ENCODE results near the gene CLSTN1. TPM values are rescaled to one million over a fixed set of nuclear protein-coding genes. Genes with fewer than 3 reads are reported as not detected.

CLSTN1 gene
- total and polyA plus RNA-seq, 2 experiments from 2014 or later: 56.8 to 67.8 TPM

DNA sequence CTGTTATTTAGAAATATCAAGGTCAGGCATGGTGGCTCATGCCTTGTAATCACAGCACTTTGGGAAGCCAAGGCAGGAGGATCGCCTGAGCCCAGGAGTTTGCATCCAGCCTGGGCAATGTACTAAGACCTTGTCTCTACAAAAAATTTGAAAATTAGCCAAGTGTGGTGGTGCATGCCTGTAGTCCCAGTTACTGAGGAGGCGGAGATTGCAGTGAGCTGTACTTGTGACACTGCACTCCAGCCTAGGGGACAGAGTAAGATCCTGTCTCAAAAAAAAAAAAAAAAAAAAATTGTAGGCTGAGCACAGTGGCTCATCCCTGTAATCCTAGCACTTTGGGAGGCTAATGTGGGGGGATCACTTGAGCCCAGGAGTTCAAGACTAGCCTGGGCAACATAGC lies 127.0 kb downstream of the CLSTN1 start:
- no peaks in the 10 kb centered on the region; the same call in 1 of the 2 replicates for H3K79me2 ChIP-seq (ENCODE audit: insufficient read depth)
- no peak for DNase-seq
- no peak overlapping the region for H3K4me2 ChIP-seq (ENCODE audit: unreplicated experiment)
- no peaks in the 10 kb centered on the region for H3K27me3 ChIP-seq (replicated peaks; ENCODE audit: insufficient read depth)
- H3K27ac ChIP-seq: no peak overlapping the region
- H3K9me2 ChIP-seq (ENCODE audit: insufficient read depth): no peaks in the 10 kb centered on the region
- no peaks in the 10 kb centered on the region for H4K20me1 ChIP-seq (ENCODE audit: insufficient read depth)
- no peaks in the 10 kb centered on the region for H3K9me3 ChIP-seq (ENCODE audit: low read depth)
- H3K36me3 ChIP-seq (ENCODE audit: low read depth): no peaks in the 10 kb centered on the region
- H3K4me3 ChIP-seq: no peak overlapping the region
- WGBS, 2 experiments (ENCODE audit: low coverage in 1 of 2, low lambda C conversion rate in 2 of 2, missing lambda C conversion rate in 2 of 2): 87 to 97% methylated on average over 2 of the region's 2 CpGs
- no peak for TF ChIP-seq EZH2 (IDR thresholded peaks at IDR 0.05; ENCODE audit: insufficient read depth, poor library complexity, severe bottlenecking)
- no peak for TF ChIP-seq EZH2phosphoT487 (IDR thresholded peaks at IDR 0.05; ENCODE audit: insufficient read depth, low read depth)
- no peak overlapping the region for H2AFZ ChIP-seq
- peaks cover 7% of the 10 kb centered on the region for H3F3A ChIP-seq (ENCODE audit: insufficient read depth)
- in situ Hi-C loops (cut with MboI): no loop called here
- peaks cover 20% of the 10 kb centered on the region for H3K4me1 ChIP-seq (ENCODE audit: insufficient read depth)
- no peak overlapping the region for H3K9ac ChIP-seq

DNA sequence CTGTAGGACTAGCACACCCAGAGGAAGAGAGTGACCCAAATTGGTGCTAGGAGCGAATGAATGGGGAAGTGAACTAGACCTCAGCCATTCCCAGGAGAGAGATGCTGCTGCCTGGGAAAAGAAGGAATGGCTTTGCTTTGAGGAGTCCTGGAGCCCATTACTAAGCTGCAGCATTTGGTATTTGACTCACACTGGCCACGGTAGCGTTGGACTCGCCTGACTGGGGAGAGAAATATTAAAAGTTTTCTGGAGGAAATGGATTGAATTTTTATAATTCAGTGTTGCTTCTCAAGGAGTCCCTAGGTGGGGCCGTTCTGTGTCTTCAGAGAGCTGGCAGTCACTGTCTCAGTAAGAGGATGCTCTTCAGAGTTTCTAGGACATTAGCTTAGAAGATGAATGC lies 132.1 kb downstream of the CLSTN1 start:
- Histone ChIP-seq H3K36me3 (ENCODE audit: low read depth) (no peaks in the 10 kb centered on the region), H3K4me2 (ENCODE audit: unreplicated experiment) (peak overlapping the region; percentile 45), H3K9ac (no peak overlapping the region), H3F3A (ENCODE audit: insufficient read depth) (0 out of 2 replicates have a peak, but pooled peaks cover 10% of the 10 kb centered on the region), H3K4me1 (ENCODE audit: insufficient read depth) (peaks cover 21% of the 10 kb centered on the region), H3K27ac (no peak overlapping the region), H3K27me3 (replicated peaks; ENCODE audit: insufficient read depth) (no peaks in the 10 kb centered on the region), H4K20me1 (ENCODE audit: insufficient read depth) (no peaks in the 10 kb centered on the region), H2AFZ (no peak overlapping the region), H3K9me3 (ENCODE audit: low read depth) (no peaks in the 10 kb centered on the region), H3K79me2 (ENCODE audit: insufficient read depth) (no peaks in the 10 kb centered on the region; the same call in 1 of the 2 replicates), H3K9me2 (ENCODE audit: insufficient read depth) (no peaks in the 10 kb centered on the region), H3K4me3 (no peak overlapping the region)
- peak; percentile 33 for DNase-seq
- TF ChIP-seq EZH2phosphoT487 (IDR thresholded peaks at IDR 0.05; ENCODE audit: insufficient read depth, low read depth) (no peak), EZH2 (IDR thresholded peaks at IDR 0.05; ENCODE audit: insufficient read depth, poor library complexity, severe bottlenecking) (no peak)
- WGBS, 2 experiments (ENCODE audit: low coverage in 1 of 2, low lambda C conversion rate in 2 of 2, missing lambda C conversion rate in 2 of 2): 62 to 68% methylated on average over 5 of the region's 5 CpGs
- in situ Hi-C loops (cut with MboI): no loop called here

GRCh38 chr1:9691108-9691445 lies 132.7 kb downstream of the CLSTN1 start:
- Histone ChIP-seq H3K27me3 (replicated peaks; ENCODE audit: insufficient read depth) (no peaks in the 10 kb centered on the region), H3K4me2 (ENCODE audit: unreplicated experiment) (peak overlapping the region; percentile 45), H3K79me2 (ENCODE audit: insufficient read depth) (no peaks in the 10 kb centered on the region; the same call in 1 of the 2 replicates), H3K36me3 (ENCODE audit: low read depth) (no peaks in the 10 kb centered on the region), H3K9me3 (ENCODE audit: low read depth) (no peaks in the 10 kb centered on the region), H3K4me3 (no peak overlapping the region), H2AFZ (no peak overlapping the region), H3K9me2 (ENCODE audit: insufficient read depth) (no peaks in the 10 kb centered on the region), H3F3A (ENCODE audit: insufficient read depth) (0 out of 2 replicates have a peak, but pooled peaks cover 14% of the 10 kb centered on the region), H3K27ac (no peak overlapping the region), H3K4me1 (ENCODE audit: insufficient read depth) (peaks cover 21% of the 10 kb centered on the region), H4K20me1 (ENCODE audit: insufficient read depth) (no peaks in the 10 kb centered on the region), H3K9ac (no peak overlapping the region)
- no peak for TF ChIP-seq EZH2phosphoT487 (IDR thresholded peaks at IDR 0.05; ENCODE audit: insufficient read depth, low read depth)
- no peak for TF ChIP-seq EZH2 (IDR thresholded peaks at IDR 0.05; ENCODE audit: insufficient read depth, poor library complexity, severe bottlenecking)
- in situ Hi-C loops (cut with MboI): no loop called here
- 80 to 82% methylated on average over 6 of the region's 6 CpGs for WGBS, 2 experiments (ENCODE audit: low coverage in 1 of 2, low lambda C conversion rate in 2 of 2, missing lambda C conversion rate in 2 of 2)
- DNase-seq: peak; percentile 56

GRCh38 chr1:9690440-9691107 lies 133.2 kb downstream of the CLSTN1 start:
- peak overlapping the region; percentile 45 for H3K4me2 ChIP-seq (ENCODE audit: unreplicated experiment)
- peak overlapping the region; percentile 76 for H3K4me3 ChIP-seq
- 0 out of 2 replicates have a peak, but pooled peaks cover 14% of the 10 kb centered on the region for H3F3A ChIP-seq (ENCODE audit: insufficient read depth)
- no peak overlapping the region for H3K27ac ChIP-seq
- H3K27me3 ChIP-seq (replicated peaks; ENCODE audit: insufficient read depth): no peaks in the 10 kb centered on the region
- no peaks in the 10 kb centered on the region for H3K9me2 ChIP-seq (ENCODE audit: insufficient read depth)
- no peak for DNase-seq
- H3K4me1 ChIP-seq (ENCODE audit: insufficient read depth): peaks cover 21% of the 10 kb centered on the region
- H3K36me3 ChIP-seq (ENCODE audit: low read depth): no peaks in the 10 kb centered on the region
- TF ChIP-seq EZH2phosphoT487 (IDR thresholded peaks at IDR 0.05; ENCODE audit: insufficient read depth, low read depth): no peak
- no peak for TF ChIP-seq EZH2 (IDR thresholded peaks at IDR 0.05; ENCODE audit: insufficient read depth, poor library complexity, severe bottlenecking)
- no peaks in the 10 kb centered on the region for H4K20me1 ChIP-seq (ENCODE audit: insufficient read depth)
- peak overlapping the region; percentile 67 for H2AFZ ChIP-seq
- in situ Hi-C loops (cut with MboI): no loop called here
- H3K79me2 ChIP-seq (ENCODE audit: insufficient read depth): no peaks in the 10 kb centered on the region; the same call in 1 of the 2 replicates
- H3K9ac ChIP-seq: peak overlapping the region; percentile 56
- 87 to 88% methylated on average over 14 of the region's 14 CpGs for WGBS, 2 experiments (ENCODE audit: low coverage in 1 of 2, low lambda C conversion rate in 2 of 2, missing lambda C conversion rate in 2 of 2)
- no peaks in the 10 kb centered on the region for H3K9me3 ChIP-seq (ENCODE audit: low read depth)
